Measurements from ENCODE around the gene S100A11. TPM values are rescaled to one million over a fixed set of nuclear protein-coding genes. Genes with fewer than 3 reads are reported as not detected.
A peak's percentile ranks its signal among the peaks of the same experiment; 100 is the strongest.

Gene S100A11
- total RNA-seq (2011; cell fraction: chromatin; rRNA removed; ENCODE audit: low replicate concordance), result 8.2 and 16.0 TPM in 2 replicates
- total RNA-seq (2011; cell fraction: nucleolus; rRNA removed), result 24.5 and 29.5 TPM in 2 replicates
- total RNA-seq (2011; cell fraction: nucleoplasm; rRNA removed), result 28.2 and 33.8 TPM in 2 replicates
- total RNA-seq (2014; rRNA removed) (131 and 186 TPM in 2 replicates), total RNA-seq (2014; rRNA removed; fragmentation: Illumina TruSeq; extraction: Trizol) (145 and 169 TPM in 2 replicates), total RNA-seq (2015; rRNA removed; fragmentation: Illumina TruSeq; extraction: Trizol) (239 and 240 TPM in 2 replicates), total RNA-seq (2021) (159 and 182 TPM in 2 replicates), polyA plus RNA-seq (2011; rRNA removed) (166 and 235 TPM in 2 replicates), polyA plus RNA-seq (2014; fragmentation: Illumina TruSeq; extraction: Trizol) (442 and 587 TPM in 2 replicates), polyA plus RNA-seq (2014; fragmentation: Nextera tagmentation; extraction: Ambion mirVana) (100 to 1,000 TPM; 790 to 808 TPM), polyA plus RNA-seq (2014; rRNA removed) (180 and 278 TPM in 2 replicates), polyA minus RNA-seq (2011; rRNA and poly(A)+ RNA removed) (99.7 and 166 TPM in 2 replicates), Bru-seq, nascent RNA (percentile 98 among the genes with signal in this experiment), BruChase-seq, experiment 1, labeled RNA remaining after a 2-hour chase (percentile 92 among the genes with signal in this experiment), BruChase-seq, experiment 2, labeled RNA remaining after a 6-hour chase (percentile 92 among the genes with signal in this experiment)
- 256 and 294 TPM in 2 replicates for polyA plus RNA-seq (2011; cell fraction: cytosol; rRNA removed)
- polyA plus RNA-seq (2011; cell fraction: nucleus; rRNA removed), result 41.5 and 53.2 TPM in 2 replicates
- polyA plus RNA-seq (2012), result 402 and 871 TPM in 2 replicates
- 79.1 and 110 TPM in 2 replicates for polyA minus RNA-seq (2011; cell fraction: cytosol; rRNA and poly(A)+ RNA removed)
- 24.4 and 26.1 TPM in 2 replicates for polyA minus RNA-seq (2011; cell fraction: nucleus; rRNA and poly(A)+ RNA removed)
- long read RNA-seq, experiment 1, transcript S100A11-201 (3 exons, 594 nt), result major isoform, 244 of 250 reads
- long read RNA-seq, experiment 1, partial matches to known transcripts, result 6 of 250 reads
- long read RNA-seq, experiment 1, other reads (novel, unspliced or antisense), result 0 of 250 reads
- long read RNA-seq, experiment 2, transcript S100A11-201 (3 exons, 594 nt), result major isoform, 188 of 209 reads
- long read RNA-seq, experiment 2, partial matches to known transcripts, result 13 of 209 reads
- long read RNA-seq, experiment 2, other reads (novel, unspliced or antisense), result 8 of 209 reads
- long read RNA-seq, experiment 3, transcript S100A11-201 (3 exons, 594 nt), result major isoform, 187 of 189 reads
- long read RNA-seq, experiment 3, partial matches to known transcripts, result 1 of 189 reads
- long read RNA-seq, experiment 3, other reads (novel, unspliced or antisense), result 1 of 189 reads

GRCh38 chr1:152036267-152037216, at the start of gene S100A11:
TSS of gene S100A11 (minus strand) at chr1:152037004. CDS start at chr1:152036915, 89 bp downstream.
- POLR2A ChIA-PET, result interaction anchor here (0.6 to 3.8 kb wide), 7 partner anchors 9 to 731 kb away, joined by 3 to 37 read pairs (median 3); no protein-coding TSS in a partner anchor
- H3K4me1 ChIP-seq (replicated peaks in 1 of 2; ENCODE audit: control insufficient read depth in 2 of 2, insufficient read depth in 2 of 2, low read length in 2 of 2), result peaks cover 23 to 28% of the 10 kb centered on the region in 2 experiments
- TF ChIP-seq CC2D1A (IDR thresholded peaks at IDR 0.05), result no peak
- no peak for TF ChIP-seq ZNF561 (CRISPR knock-in tag; conservative IDR thresholded peaks at IDR 0.05)
- TF ChIP-seq BCOR (IDR thresholded peaks at IDR 0.05), result no peak
- TF ChIP-seq SIX5 (IDR thresholded peaks at IDR 0.05; ENCODE audit: borderline replicate concordance in 1 of 2, insufficient read depth in 1 of 2, low read depth in 1 of 2, low read length in 2 of 2), result no peak
- 0 out of 2 replicates have a peak, but pooled peaks have one; percentile 20 for TF ChIP-seq HSF4 (CRISPR knock-in tag; IDR thresholded peaks at IDR 0.05; ENCODE audit: borderline replicate concordance)
- TF ChIP-seq CEBPG (CRISPR knock-in tag; IDR thresholded peaks at IDR 0.05), result no peak
- peak in 1 of 2 experiments; percentile 33; a peak in 1 of 4 replicates for TF ChIP-seq CEBPG (tag; conservative IDR thresholded peaks at IDR 0.05 in 1 of 2, IDR thresholded peaks at IDR 0.05 in 1 of 2)
- no peak for TF ChIP-seq MIER1 (IDR thresholded peaks at IDR 0.05; ENCODE audit: low read depth)
- TF ChIP-seq LARP7 (IDR thresholded peaks at IDR 0.05), result no peak
- TF ChIP-seq TBL1XR1 (IDR thresholded peaks at IDR 0.05; ENCODE audit: low read length in 2 of 2), result no peak
- no peak for TF ChIP-seq NONO (IDR thresholded peaks at IDR 0.05; ENCODE audit: low read depth in 2 of 2, low read length in 1 of 2)
- TF ChIP-seq CHD4 (IDR thresholded peaks at IDR 0.05; ENCODE audit: insufficient read depth, insufficient replicate concordance, low read depth, low read length, poor library complexity, severe bottlenecking), result no peak
- TF ChIP-seq NFRKB (IDR thresholded peaks at IDR 0.05; ENCODE audit: low read depth), result no peak; the same call in 1 of the 2 replicates
- no peak for TF ChIP-seq RBM34 (IDR thresholded peaks at IDR 0.05; ENCODE audit: borderline replicate concordance, insufficient read depth, low read length)
- no peak for TF ChIP-seq TFAM (CRISPR knock-in tag; conservative IDR thresholded peaks at IDR 0.05)
- no peak for TF ChIP-seq ZEB2 (IDR thresholded peaks at IDR 0.05)
- no peak for TF ChIP-seq MCM2 (IDR thresholded peaks at IDR 0.05; ENCODE audit: low read depth)
- TF ChIP-seq KAT8 (IDR thresholded peaks at IDR 0.05; ENCODE audit: low read depth), result no peak

More at GRCh38 chr1:152036267-152037216, at the start of gene S100A11:
- peaks cover 26% of the 10 kb centered on the region for H3K36me3 ChIP-seq (ENCODE audit: control insufficient read depth, insufficient read depth, low read length)
- WGBS (ENCODE audit: insufficient coverage, low coverage, missing lambda C conversion rate), result under 1% methylated on average over 45 of the region's 53 CpGs
- H3K4me3 ChIP-seq, result peak within 1 kb of the TSS; percentile 55
- DNase-seq (ENCODE audit: extremely low read depth in 1 of 4, low spot score in 3 of 4), result peak; percentile 88 to 93 (median 88)
- peak within 1 kb of the TSS; percentile 73 for H2AFZ ChIP-seq (ENCODE audit: low read depth, low read length)
- peak; percentile 61 for FAIRE-seq
- BruUV-seq (replicated peaks), result TSS peak; percentile 65
- peak; percentile 92 for ATAC-seq
- H3K9me3 ChIP-seq (replicated peaks; ENCODE audit: control insufficient read depth, insufficient read depth, low read depth, low read length), result no peaks in the 10 kb centered on the region
- intact Hi-C loops (cut with micrococcal nuclease), result no loop called here
- CTCF ChIA-PET (ENCODE audit: low intra/inter-chr PET ratio), result no interaction called here
- peak within 1 kb of the TSS; percentile 78 to 91 for H3K9ac ChIP-seq (ENCODE audit: insufficient read depth in 1 of 2, low read depth in 2 of 2, low read length in 2 of 2)
- H3K27me3 ChIP-seq (ENCODE audit: control insufficient read depth in 2 of 2, insufficient read depth in 2 of 2, low read length in 2 of 2), result no peaks in the 10 kb centered on the region
- H3K27ac ChIP-seq (ENCODE audit: extremely low read depth, low read depth, low read length), result peak within 1 kb of the TSS; percentile 79
- H4K20me1 ChIP-seq (replicated peaks; ENCODE audit: control insufficient read depth, insufficient read depth, low read length), result no peaks in the 10 kb centered on the region
- no peaks in the 10 kb centered on the region for H3K9me1 ChIP-seq (ENCODE audit: control insufficient read depth, insufficient read depth, low read length)
- in situ Hi-C loops (cut with MboI), result no loop called here
- peak within 1 kb of the TSS; percentile 92 for H3K4me2 ChIP-seq (ENCODE audit: insufficient read depth, low read length)
- H3K79me2 ChIP-seq (ENCODE audit: control insufficient read depth, insufficient read depth, low read length), result peaks cover 38% of the 10 kb centered on the region
